Measurements from ENCODE around the gene SLC35F3.

DNA sequence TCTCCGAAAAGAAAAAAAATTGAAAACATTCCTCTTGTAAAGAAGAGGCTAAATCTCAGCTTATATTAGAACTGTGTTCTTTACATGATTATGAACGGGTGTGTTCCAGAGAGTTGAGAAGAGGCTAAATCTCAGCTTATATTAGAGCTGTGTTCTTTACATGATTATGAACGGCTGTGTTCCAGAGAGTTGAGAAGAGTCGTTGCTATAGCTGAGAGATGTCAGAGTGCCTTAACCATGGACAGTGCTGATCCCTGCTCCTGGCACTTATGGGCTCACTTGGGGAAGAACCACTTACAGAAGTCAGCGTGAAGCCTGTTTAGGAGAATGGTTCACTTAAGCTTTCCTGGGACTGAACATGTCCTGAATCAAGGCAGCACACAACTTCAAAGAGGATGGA, 35.0 kb downstream of the SLC35F3 start:
- TF ChIP-seq, protein P1, sequence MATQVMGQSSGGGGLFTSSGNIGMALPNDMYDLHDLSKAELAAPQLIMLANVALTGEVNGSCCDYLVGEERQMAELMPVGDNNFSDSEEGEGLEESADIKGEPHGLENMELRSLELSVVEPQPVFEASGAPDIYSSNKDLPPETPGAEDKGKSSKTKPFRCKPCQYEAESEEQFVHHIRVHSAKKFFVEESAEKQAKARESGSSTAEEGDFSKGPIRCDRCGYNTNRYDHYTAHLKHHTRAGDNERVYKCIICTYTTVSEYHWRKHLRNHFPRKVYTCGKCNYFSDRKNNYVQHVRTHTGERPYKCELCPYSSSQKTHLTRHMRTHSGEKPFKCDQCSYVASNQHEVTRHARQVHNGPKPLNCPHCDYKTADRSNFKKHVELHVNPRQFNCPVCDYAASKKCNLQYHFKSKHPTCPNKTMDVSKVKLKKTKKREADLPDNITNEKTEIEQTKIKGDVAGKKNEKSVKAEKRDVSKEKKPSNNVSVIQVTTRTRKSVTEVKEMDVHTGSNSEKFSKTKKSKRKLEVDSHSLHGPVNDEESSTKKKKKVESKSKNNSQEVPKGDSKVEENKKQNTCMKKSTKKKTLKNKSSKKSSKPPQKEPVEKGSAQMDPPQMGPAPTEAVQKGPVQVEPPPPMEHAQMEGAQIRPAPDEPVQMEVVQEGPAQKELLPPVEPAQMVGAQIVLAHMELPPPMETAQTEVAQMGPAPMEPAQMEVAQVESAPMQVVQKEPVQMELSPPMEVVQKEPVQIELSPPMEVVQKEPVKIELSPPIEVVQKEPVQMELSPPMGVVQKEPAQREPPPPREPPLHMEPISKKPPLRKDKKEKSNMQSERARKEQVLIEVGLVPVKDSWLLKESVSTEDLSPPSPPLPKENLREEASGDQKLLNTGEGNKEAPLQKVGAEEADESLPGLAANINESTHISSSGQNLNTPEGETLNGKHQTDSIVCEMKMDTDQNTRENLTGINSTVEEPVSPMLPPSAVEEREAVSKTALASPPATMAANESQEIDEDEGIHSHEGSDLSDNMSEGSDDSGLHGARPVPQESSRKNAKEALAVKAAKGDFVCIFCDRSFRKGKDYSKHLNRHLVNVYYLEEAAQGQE (IDR thresholded peaks at IDR 0.05; ENCODE audit: insufficient read depth in 1 of 2, low read depth in 2 of 2, low read length in 2 of 2), result no peak
- no peak for TF ChIP-seq SIN3A (IDR thresholded peaks at IDR 0.05; ENCODE audit: borderline replicate concordance, insufficient read depth, low read length)
- no peak for TF ChIP-seq POLR2AphosphoS5 (IDR thresholded peaks at IDR 0.05; ENCODE audit: low read depth, low read length)
- TF ChIP-seq TAF1 (IDR thresholded peaks at IDR 0.05; ENCODE audit: borderline replicate concordance, insufficient read depth, low read length), result no peak

Measured in PFSK-1 (cell line).